Upper lobe of left lung (tissue), 6 donors: ENCODE data around the gene UBA1. TPM values are rescaled to one million over a fixed set of nuclear protein-coding genes. Genes with fewer than 3 reads are reported as not detected.

Experiments
- ATAC-seq, 2 donors: fragments of 200-7000 bp; cut with Tn5 transposase; one replicate each; pipeline ENCODE4 v1.9.1; 2022; ENCODE audit warnings: mild to moderate bottlenecking in 2 of 2, moderate library complexity in 2 of 2; ENCODE audit not compliant: low FRiP score in 2 of 2
- DNase-seq, 2 donors: peaks; one replicate each; pipeline ENCODE4 v3.0.0-alpha.2; 2019 to 2020
- H3K27ac ChIP-seq, 4 donors: fragments of 200-600 bp; sonication (generic); one replicate each; pipeline ENCODE4 v1.5.1; 2016 to 2019
- H3K27me3 ChIP-seq, 4 donors: fragments of 200-600 bp; sonication (generic); one replicate each; pipeline ENCODE4 v1.5.1; 2017 to 2019
- H3K36me3 ChIP-seq, 4 donors: fragments of 200-600 bp; sonication (generic); one replicate each; pipeline ENCODE4 v1.5.1; 2016 to 2019
- H3K4me1 ChIP-seq, 4 donors: fragments of 200-600 bp; sonication (generic); one replicate each; pipeline ENCODE4 v1.5.1; 2018 to 2019
- H3K4me3 ChIP-seq, 4 donors: fragments of 200-600 bp; sonication (generic); one replicate each; pipeline ENCODE4 v1.5.1; 2017 to 2019; ENCODE audit warnings: mild to moderate bottlenecking in 2 of 4, moderate library complexity in 1 of 4
- H3K9me3 ChIP-seq, 4 donors: fragments of 200-600 bp; sonication (generic); one replicate each; pipeline ENCODE4 v1.5.1; 2018 to 2019
- EP300 ChIP-seq, 4 donors: sonication (generic); formaldehyde crosslinking; IDR thresholded peaks; one replicate each; pipeline ENCODE4 v1.5.1; 2017; ENCODE audit warnings: antibody characterized with exemption in 4 of 4, control low read depth in 2 of 4
- POLR2A ChIP-seq, 4 donors: fragments of 450-650 bp; IDR thresholded peaks; one replicate each; pipeline ENCODE4 v1.5.1; 2016 to 2017; ENCODE audit warnings: antibody characterized with exemption in 4 of 4, mild to moderate bottlenecking in 2 of 4
- POLR2AphosphoS5 ChIP-seq, 2 donors: sonication (generic); formaldehyde crosslinking; IDR thresholded peaks; one replicate each; pipeline ENCODE4 v1.5.1; 2017; ENCODE audit warnings: antibody characterized with exemption in 2 of 2
- WGBS, 2 donors: methylation state at CpG; one replicate each; pipeline ENCODE4 v1.1.5; 2017 to 2018; 5-methylcytosine and 5-hydroxymethylcytosine counted together
- total RNA-seq, 6 donors: library from RNA; depleted of rRNA in 4 of 6; stranded (reverse); fragments of >200 nt in 4 of 6; gene quantifications; one replicate each; pipeline versions ENCODE4 v1.1.0 to v1.2.1, GENCODE V29; 2016 to 2021
- TF ChIP-seq, protein P1 (sequence below), 6 experiments: fragments of 450-650 bp in 4 of 6; fragments of 200-600 bp in 2 of 6; sonication (generic) in 2 of 6; IDR thresholded peaks; one replicate each; pipeline ENCODE4 v1.5.1; 2016 to 2019; ENCODE audit warnings: antibody characterized with exemption in 6 of 6
- donor health status: DM: no; HTN: no; CAD: no; lungs with moderate emphysema.
- donor health status: DM: no; HTN: yes; CAD: no; lungs with severe emphysema.

The UBA1 gene
- total RNA-seq, 6 donors from 2014 or later = 128 to 186 (median 173) TPM

DNA sequence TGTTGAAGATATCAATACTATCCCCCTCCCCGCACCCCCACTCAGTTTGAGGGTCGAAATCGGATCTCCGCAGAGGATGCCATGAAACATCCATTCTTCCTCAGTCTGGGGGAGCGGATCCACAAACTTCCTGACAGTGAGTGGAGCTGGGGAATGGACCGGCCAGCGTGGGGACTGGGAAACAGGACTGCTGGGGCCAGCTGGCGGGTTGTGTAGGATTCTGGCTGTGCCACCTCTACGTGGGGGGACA, 33.6 kb downstream of the UBA1 start:
- 94 to 98% methylated on average over 4 to 9 of the region's 9 CpGs for WGBS, 2 donors
- ATAC-seq (no peak), DNase-seq (no peak)
- no peak for TF ChIP-seq POLR2AphosphoS5 (IDR thresholded peaks at IDR 0.05)
- TF ChIP-seq POLR2A (IDR thresholded peaks at IDR 0.05) = no peak
- no peak for TF ChIP-seq EP300 (IDR thresholded peaks at IDR 0.05)
- TF ChIP-seq, protein P1, sequence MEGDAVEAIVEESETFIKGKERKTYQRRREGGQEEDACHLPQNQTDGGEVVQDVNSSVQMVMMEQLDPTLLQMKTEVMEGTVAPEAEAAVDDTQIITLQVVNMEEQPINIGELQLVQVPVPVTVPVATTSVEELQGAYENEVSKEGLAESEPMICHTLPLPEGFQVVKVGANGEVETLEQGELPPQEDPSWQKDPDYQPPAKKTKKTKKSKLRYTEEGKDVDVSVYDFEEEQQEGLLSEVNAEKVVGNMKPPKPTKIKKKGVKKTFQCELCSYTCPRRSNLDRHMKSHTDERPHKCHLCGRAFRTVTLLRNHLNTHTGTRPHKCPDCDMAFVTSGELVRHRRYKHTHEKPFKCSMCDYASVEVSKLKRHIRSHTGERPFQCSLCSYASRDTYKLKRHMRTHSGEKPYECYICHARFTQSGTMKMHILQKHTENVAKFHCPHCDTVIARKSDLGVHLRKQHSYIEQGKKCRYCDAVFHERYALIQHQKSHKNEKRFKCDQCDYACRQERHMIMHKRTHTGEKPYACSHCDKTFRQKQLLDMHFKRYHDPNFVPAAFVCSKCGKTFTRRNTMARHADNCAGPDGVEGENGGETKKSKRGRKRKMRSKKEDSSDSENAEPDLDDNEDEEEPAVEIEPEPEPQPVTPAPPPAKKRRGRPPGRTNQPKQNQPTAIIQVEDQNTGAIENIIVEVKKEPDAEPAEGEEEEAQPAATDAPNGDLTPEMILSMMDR (IDR thresholded peaks at IDR 0.05) = no peak
- H3K27me3 ChIP-seq = no peaks in the 10 kb centered on the region
- no peaks in the 10 kb centered on the region for H3K9me3 ChIP-seq
- no peak overlapping the region for H3K27ac ChIP-seq
- H3K4me1 ChIP-seq = peaks cover 0 to 3% (median 0%) of the 10 kb centered on the region in 4 donors
- no peak overlapping the region for H3K4me3 ChIP-seq
- peaks cover 0 to 65% (median 40%) of the 10 kb centered on the region in 4 donors for H3K36me3 ChIP-seq

DNA sequence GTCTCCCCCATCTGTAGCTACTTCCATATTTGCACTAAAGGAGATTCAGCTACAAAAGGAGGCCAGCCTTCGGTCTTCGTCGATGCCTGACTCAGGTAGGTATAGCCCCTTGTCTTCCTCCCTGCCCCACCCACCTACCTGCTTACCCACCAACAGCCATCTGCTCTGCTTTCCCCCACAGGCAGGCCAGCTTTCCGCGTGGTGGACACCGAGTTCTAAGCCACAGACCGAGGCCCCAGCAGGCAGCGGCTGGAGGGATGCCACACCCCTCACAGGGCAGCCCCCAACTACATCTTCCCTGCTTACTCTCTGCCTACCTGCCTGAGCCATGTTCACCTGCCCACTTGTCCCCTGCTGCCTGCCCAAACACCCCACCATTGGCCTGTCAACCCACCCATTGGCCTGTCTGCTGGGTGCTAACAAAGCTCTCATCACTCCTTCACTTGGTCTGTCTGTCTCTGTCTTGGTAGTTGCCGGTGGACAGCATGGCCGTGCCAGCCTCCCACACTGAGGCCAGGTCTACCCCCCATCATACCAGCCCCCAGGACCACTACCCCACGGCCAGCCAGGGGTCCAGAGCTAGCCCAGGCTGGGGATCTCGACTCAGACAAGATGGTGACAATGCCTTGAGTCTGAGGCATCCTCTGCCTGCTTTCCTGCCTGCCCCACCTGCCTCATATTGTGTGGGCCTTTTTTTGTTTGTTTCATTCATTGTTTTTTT, 35.1 kb downstream of the UBA1 start:
- Histone ChIP-seq H3K27me3 (no peaks in the 10 kb centered on the region), H3K4me1 (peaks cover 0 to 8% (median 0%) of the 10 kb centered on the region in 4 donors), H3K36me3 (peaks cover 0 to 58% (median 37%) of the 10 kb centered on the region in 4 donors), H3K9me3 (no peaks in the 10 kb centered on the region), H3K4me3 (no peak overlapping the region), H3K27ac (no peak overlapping the region)
- DNase-seq = peak in 1 of 2 donors; percentile 14
- TF ChIP-seq POLR2AphosphoS5 (IDR thresholded peaks at IDR 0.05) (no peak), POLR2A (IDR thresholded peaks at IDR 0.05) (no peak), EP300 (IDR thresholded peaks at IDR 0.05) (no peak)
- TF ChIP-seq, protein P1 (IDR thresholded peaks at IDR 0.05) = no peak
- no peak for ATAC-seq
- WGBS, 2 donors = 83 to 95% methylated on average over 5 to 12 of the region's 12 CpGs

DNA sequence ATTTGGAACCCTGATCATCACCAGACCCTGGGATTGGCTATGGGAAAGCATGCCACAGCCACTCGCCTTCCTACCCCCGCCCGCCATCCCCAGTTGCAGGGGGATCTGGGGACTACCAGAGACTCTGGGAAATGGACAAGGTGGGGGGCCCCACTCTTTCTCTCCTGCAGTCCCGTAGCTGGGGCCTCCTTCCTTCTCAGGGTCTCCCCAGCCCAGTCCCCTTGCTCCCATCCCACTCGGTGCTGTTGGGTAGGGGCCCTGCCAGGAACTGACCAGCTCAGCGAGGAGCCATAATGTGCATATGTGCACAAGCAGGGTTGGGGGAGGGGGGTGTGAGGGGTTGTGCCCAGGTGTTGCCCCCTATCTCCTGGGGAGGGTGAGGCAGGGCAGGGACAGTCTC, 35.8 kb downstream of the UBA1 start:
- WGBS, 2 donors = 94% methylated on average over 6 of the region's 6 CpGs; no CpG with 5 or more reads in 1 of the 2 donors
- Histone ChIP-seq H3K27ac (no peak overlapping the region), H3K4me3 (no peak overlapping the region), H3K9me3 (no peaks in the 10 kb centered on the region), H3K36me3 (peaks cover 0 to 50% (median 30%) of the 10 kb centered on the region in 4 donors), H3K27me3 (no peaks in the 10 kb centered on the region), H3K4me1 (peaks cover 0 to 8% (median 0%) of the 10 kb centered on the region in 4 donors)
- DNase-seq = peak in 1 of 2 donors; percentile 4
- TF ChIP-seq POLR2AphosphoS5 (IDR thresholded peaks at IDR 0.05) = no peak
- TF ChIP-seq EP300 (IDR thresholded peaks at IDR 0.05) = no peak
- TF ChIP-seq, protein P1 (IDR thresholded peaks at IDR 0.05) = no peak
- no peak for ATAC-seq

DNA sequence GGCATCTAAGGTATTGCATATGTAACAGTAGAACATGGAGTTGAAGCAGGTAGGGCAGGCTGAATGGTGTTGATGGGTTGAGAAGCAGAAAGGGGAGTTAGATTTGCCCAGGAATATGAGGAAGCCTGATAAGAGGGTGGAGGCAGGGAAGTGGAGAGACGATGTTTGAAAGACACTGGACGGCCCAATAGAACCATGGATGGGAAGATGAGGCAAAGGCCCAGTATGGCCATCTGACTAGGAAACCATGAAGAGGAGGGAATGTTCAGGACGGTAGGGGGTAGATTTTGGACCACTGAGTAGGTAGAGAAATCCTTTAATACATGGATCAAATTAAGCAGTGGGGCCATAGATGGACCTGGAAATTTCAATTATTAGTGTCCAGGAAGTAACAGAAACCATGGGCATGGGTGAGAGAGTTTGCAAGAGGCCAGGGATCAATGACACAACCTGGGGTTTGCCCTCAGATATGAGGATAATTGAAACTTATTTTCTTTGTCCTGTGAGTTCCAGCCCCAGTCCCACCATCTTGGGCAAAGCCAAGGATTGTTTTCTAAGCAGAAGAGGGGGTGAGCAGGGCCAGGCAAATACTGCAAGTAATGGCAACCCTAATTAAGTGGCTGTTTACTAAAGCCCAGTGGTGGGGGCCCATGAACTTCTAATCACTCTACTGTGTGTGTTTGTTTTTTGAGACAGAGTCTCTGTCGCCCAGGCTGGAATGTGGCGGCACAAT, 36.7 kb downstream of the UBA1 start:
- TF ChIP-seq POLR2A (IDR thresholded peaks at IDR 0.05) (no peak), EP300 (IDR thresholded peaks at IDR 0.05) (no peak), POLR2AphosphoS5 (IDR thresholded peaks at IDR 0.05) (no peak)
- TF ChIP-seq, protein P1 (IDR thresholded peaks at IDR 0.05) = no peak
- H3K4me1 ChIP-seq = peaks cover 0 to 8% (median 0%) of the 10 kb centered on the region in 4 donors
- no peak for DNase-seq
- H3K36me3 ChIP-seq = peaks cover 0 to 42% (median 22%) of the 10 kb centered on the region in 4 donors
- no peak overlapping the region for H3K27ac ChIP-seq
- WGBS, 2 donors = 88 to 90% methylated on average over 5 of the region's 5 CpGs
- H3K9me3 ChIP-seq = no peaks in the 10 kb centered on the region
- no peak overlapping the region for H3K4me3 ChIP-seq
- H3K27me3 ChIP-seq = no peaks in the 10 kb centered on the region
- no peak for ATAC-seq
